HUES48 (cell line): ENCODE measurements around the gene ASXL2.
"Not testable (repeated sequence)": the region's sequence is repeated elsewhere in the genome, so short reads cannot be mapped to it uniquely, and the experiment has no call there.

Source experiments
- H3K27ac ChIP-seq: one replicate; pipeline ENCODE4 v1.7.0; 2013; ENCODE audit warnings: low read depth, low read length, inconsistent platforms
- H3K27me3 ChIP-seq: 2 replicates; pipeline ENCODE4 v1.6.1; 2013; ENCODE audit warnings: mild to moderate bottlenecking, low read length; ENCODE audit not compliant: control insufficient read depth, insufficient read depth
- H3K36me3 ChIP-seq: 2 replicates; pipeline ENCODE4 v1.6.1; 2013; ENCODE audit warnings: low read length; ENCODE audit not compliant: control insufficient read depth, insufficient read depth
- H3K4me1 ChIP-seq: 2 replicates; pipeline ENCODE4 v1.6.1; 2013; ENCODE audit warnings: mild to moderate bottlenecking, low read length; ENCODE audit not compliant: control insufficient read depth, insufficient read depth
- H3K4me3 ChIP-seq: 2 replicates; pipeline ENCODE4 v1.5.1; 2013; ENCODE audit warnings: mild to moderate bottlenecking, low read depth, low read length
- H3K9ac ChIP-seq: 2 replicates; pipeline ENCODE4 v1.6.1; 2013; ENCODE audit warnings: mild to moderate bottlenecking, low read depth, low read length, moderate library complexity
- H3K9me3 ChIP-seq: 2 replicates; pipeline ENCODE4 v1.6.1; 2013; ENCODE audit warnings: low read length; ENCODE audit not compliant: control insufficient read depth, insufficient read depth

The ASXL2 gene

GRCh38 chr2:25878361-25879132 is at the start of gene ASXL2:
TSS of gene ASXL2 (minus strand) at chr2:25878487. CDS start at chr2:25878222, 265 bp downstream.
- peaks cover 5% of the 10 kb centered on the region; the same call in 1 of the 2 replicates for H3K36me3 ChIP-seq
- H3K9ac ChIP-seq: peak within 1 kb of the TSS; percentile 83
- H3K4me1 ChIP-seq: peaks cover 6% of the 10 kb centered on the region
- no peaks in the 10 kb centered on the region for H3K9me3 ChIP-seq
- H3K27ac ChIP-seq: peak within 1 kb of the TSS; percentile 90
- peak within 1 kb of the TSS; percentile 86 for H3K4me3 ChIP-seq
- no peaks in the 10 kb centered on the region for H3K27me3 ChIP-seq

- no peaks in the 10 kb centered on the region for H3K4me1 ChIP-seq
- H3K36me3 ChIP-seq: peaks cover 31% of the 10 kb centered on the region
- no peak overlapping the region for H3K4me3 ChIP-seq
- H3K27me3 ChIP-seq: no peaks in the 10 kb centered on the region
- no peak overlapping the region for H3K27ac ChIP-seq
- H3K9ac ChIP-seq: no peak overlapping the region
- no peaks in the 10 kb centered on the region for H3K9me3 ChIP-seq
These were observed 48.9 kb upstream of the ASXL2 start for GRCh38 chr2:25926984-25927756.

DNA sequence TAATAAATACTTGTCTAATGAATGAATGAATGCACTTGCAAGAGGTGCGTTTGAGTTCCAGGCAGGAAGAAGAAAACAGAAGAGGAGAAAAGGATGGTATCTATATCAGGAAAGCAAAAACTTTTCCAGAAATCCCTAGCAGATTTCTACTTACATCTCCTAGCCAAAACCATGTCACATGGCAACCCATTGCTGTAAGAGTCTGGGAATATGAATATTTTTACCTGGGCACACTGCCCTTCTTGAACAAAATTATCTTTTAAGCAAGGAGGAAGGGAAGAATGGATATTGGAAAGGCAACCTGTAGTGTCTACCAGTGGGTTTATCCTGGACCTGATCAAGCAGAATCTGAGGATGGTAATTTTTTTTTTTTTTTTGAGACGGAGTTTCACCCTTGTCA is 44.2 kb upstream of the ASXL2 start:
- H3K27ac ChIP-seq: no peak overlapping the region
- no peak overlapping the region for H3K9ac ChIP-seq
- H3K4me1 ChIP-seq: no peaks in the 10 kb centered on the region
- H3K27me3 ChIP-seq: no peaks in the 10 kb centered on the region
- H3K9me3 ChIP-seq: no peaks in the 10 kb centered on the region
- peaks cover 9% of the 10 kb centered on the region for H3K36me3 ChIP-seq
- H3K4me3 ChIP-seq: no peak overlapping the region

GRCh38 chr2:25920786-25921415 is 42.6 kb upstream of the ASXL2 start:
- Histone ChIP-seq H3K27me3 (no peaks in the 10 kb centered on the region), H3K27ac (no peak overlapping the region), H3K9ac (no peak overlapping the region), H3K4me1 (no peaks in the 10 kb centered on the region), H3K4me3 (no peak overlapping the region), H3K9me3 (no peaks in the 10 kb centered on the region), H3K36me3 (no peaks in the 10 kb centered on the region)

GRCh38 chr2:25920336-25920735 is 42.0 kb upstream of the ASXL2 start:
- no peaks in the 10 kb centered on the region for H3K36me3 ChIP-seq
- H3K27me3 ChIP-seq: no peaks in the 10 kb centered on the region
- no peak overlapping the region for H3K27ac ChIP-seq
- no peaks in the 10 kb centered on the region for H3K9me3 ChIP-seq
- H3K9ac ChIP-seq: no peak overlapping the region
- H3K4me1 ChIP-seq: no peaks in the 10 kb centered on the region
- H3K4me3 ChIP-seq: no peak overlapping the region

- Histone ChIP-seq H3K9me3 (no peaks in the 10 kb centered on the region), H3K27me3 (no peaks in the 10 kb centered on the region), H3K4me1 (peaks cover 6% of the 10 kb centered on the region), H3K36me3 (no peaks in the 10 kb centered on the region), H3K9ac (no peak overlapping the region), H3K4me3 (no peak overlapping the region), H3K27ac (no peak overlapping the region)
These were observed 39.5 kb upstream of the ASXL2 start for GRCh38 chr2:25917832-25918231.

- H3K27ac ChIP-seq, H3K36me3 ChIP-seq, H3K4me1 ChIP-seq, H3K27me3 ChIP-seq, H3K4me3 ChIP-seq, H3K9ac ChIP-seq, H3K9me3 ChIP-seq: not testable (repeated sequence)
These were observed 39.1 kb upstream of the ASXL2 start for GRCh38 chr2:25917411-25917810.

GRCh38 chr2:25915944-25916772 is 37.9 kb upstream of the ASXL2 start:
- H3K4me1 ChIP-seq: peaks cover 12% of the 10 kb centered on the region
- H3K9me3 ChIP-seq, H3K27ac ChIP-seq, H3K9ac ChIP-seq, H3K36me3 ChIP-seq, H3K4me3 ChIP-seq, H3K27me3 ChIP-seq: not testable (repeated sequence)

DNA sequence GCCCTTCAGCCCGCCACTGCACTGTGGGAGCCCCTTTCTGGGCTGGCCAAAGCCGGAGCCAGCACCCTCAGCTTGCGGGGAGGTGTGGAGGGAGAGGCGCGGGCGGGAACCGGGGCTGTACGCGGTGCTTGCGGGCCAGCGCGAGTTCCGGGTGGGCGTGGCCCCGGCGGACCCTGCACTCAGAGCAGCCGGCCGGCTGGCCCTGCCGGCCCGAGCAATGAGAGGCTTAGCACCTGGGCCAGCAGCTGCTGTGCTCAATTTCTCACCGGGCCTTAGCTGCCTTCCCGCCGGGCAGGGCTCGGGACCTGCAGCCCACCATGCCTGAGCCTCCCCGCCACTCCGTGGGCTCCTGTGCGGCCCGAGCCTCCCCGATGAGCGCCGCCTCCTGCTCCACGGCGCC is 37.1 kb upstream of the ASXL2 start:
- not testable (repeated sequence) for H3K27ac ChIP-seq, H3K9ac ChIP-seq, H3K27me3 ChIP-seq, H3K4me3 ChIP-seq, H3K9me3 ChIP-seq, H3K36me3 ChIP-seq
- H3K4me1 ChIP-seq: peaks cover 12% of the 10 kb centered on the region

DNA sequence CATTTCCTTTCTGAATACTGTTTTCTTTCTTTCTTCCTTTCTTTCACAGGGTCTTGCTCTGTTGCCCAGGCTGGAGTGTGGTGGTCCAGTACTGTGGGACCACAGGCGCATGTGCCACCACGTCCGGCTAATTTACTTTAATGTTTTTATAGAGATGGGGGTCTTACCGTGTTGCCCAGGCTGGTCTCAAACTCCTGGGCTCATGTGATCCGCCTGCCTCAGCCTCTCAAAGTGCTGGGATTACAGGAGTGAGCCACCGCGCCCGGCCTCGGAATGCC is 35.3 kb upstream of the ASXL2 start:
- peak overlapping the region; percentile 85 for H3K27ac ChIP-seq

More for the DNA sequence above, 35.3 kb upstream of the ASXL2 start:
- H3K9ac ChIP-seq, H3K36me3 ChIP-seq, H3K9me3 ChIP-seq, H3K27me3 ChIP-seq: not testable (repeated sequence)
- Histone ChIP-seq H3K4me3 (peak overlapping the region; percentile 43), H3K4me1 (peaks cover 12% of the 10 kb centered on the region)
